GM12878 (cell line): ENCODE measurements around the gene FGFR4. TPM values are rescaled to one million over a fixed set of nuclear protein-coding genes. Genes with fewer than 3 reads are reported as not detected.

Experiments
- ATAC-seq: fragments of 200-7000 bp; cut with Tn5 transposase; 3 replicates; pipeline ENCODE4 v1.9.1; 2020; ENCODE audit warnings: mild to moderate bottlenecking, moderate library complexity
- BruUV-seq: library from RNA; stranded (reverse); fragments of 400-500 nt; replicated peaks from 2 replicates; lab custom pipeline; 2021; lab: Mats Ljungman, UMichigan
- CTCF ChIA-PET: fragments of 300-600 bp; sonication (Branson Sonifier 250); formaldehyde crosslinking; extraction: SDS; loops from one replicate; lab custom pipeline; 2021; ENCODE audit warnings: inconsistent platforms; lab: Yijun Ruan, JAX
- POLR2A ChIA-PET: fragments of 350-600 bp; formaldehyde crosslinking; extraction: SDS; loops from one replicate; lab custom pipeline; 2021; ENCODE audit warnings: inconsistent platforms; lab: Charles Lee
- RAD21 ChIA-PET: fragments of 300-600 bp; sonication (Branson Sonifier 250); formaldehyde crosslinking; loops from one replicate; lab custom pipeline; 2023; ENCODE audit warnings: antibody characterized with exemption; ENCODE audit not compliant: unreplicated experiment; lab: Charles Lee
- SMC1A ChIA-PET: fragments of 300-600 bp; sonication (Branson Sonifier 250); formaldehyde crosslinking; loops from one replicate; lab custom pipeline; 2023; ENCODE audit not compliant: unreplicated experiment, uncharacterized antibody; lab: Charles Lee
- DNase-seq: peaks from one replicate; pipeline ENCODE4 v3.0.0-alpha.2; 2011; ENCODE audit warnings: low read depth, low spot score
- FAIRE-seq: peaks from 3 replicates; lab custom pipeline; 2011; peaks lifted over from hg19 to GRCh38; lab: Jason Lieb, UNC
- H2AFZ ChIP-seq: 2 replicates; pipeline ENCODE4 v1.6.0; 2011; ENCODE audit warnings: low read depth, low read length, control low read depth; ENCODE audit not compliant: control insufficient read depth
- H3K27ac ChIP-seq: 2 replicates; pipeline ENCODE4 v1.5.1; 2011; ENCODE audit warnings: control low read depth; ENCODE audit not compliant: control insufficient read depth, insufficient read depth
- H3K27me3 ChIP-seq, 2 experiments: replicated peaks in 1 of 2; 2 replicates each; pipeline versions ENCODE4 v1.6.0 to v1.6.1; 2011; ENCODE audit warnings: low read length in 1 of 2; ENCODE audit not compliant: control insufficient read depth in 2 of 2, insufficient read depth in 2 of 2
- H3K36me3 ChIP-seq, 2 experiments: 2 replicates each; pipeline ENCODE4 v1.5.1; 2011; ENCODE audit warnings: low read length in 1 of 2; ENCODE audit not compliant: control insufficient read depth in 2 of 2, insufficient read depth in 2 of 2
- H3K4me1 ChIP-seq: 2 replicates; pipeline ENCODE4 v1.6.1; 2011; ENCODE audit warnings: mild to moderate bottlenecking, low read length, moderate library complexity, mixed read lengths; ENCODE audit not compliant: control insufficient read depth, insufficient read depth
- H3K4me2 ChIP-seq: 2 replicates; pipeline ENCODE4 v1.6.0; 2011; ENCODE audit warnings: control low read depth; ENCODE audit not compliant: control insufficient read depth, insufficient read depth
- H3K4me3 ChIP-seq: fragments of 200-600 bp; sonication (generic); 2 replicates; pipeline ENCODE4 v1.5.1; 2016
- H3K79me2 ChIP-seq: 2 replicates; pipeline ENCODE4 v1.6.0; 2011; ENCODE audit warnings: low read length; ENCODE audit not compliant: control insufficient read depth, insufficient read depth
- H3K9ac ChIP-seq: 2 replicates; pipeline ENCODE4 v1.8.0; 2011; ENCODE audit warnings: low read length, control low read depth, mixed read lengths; ENCODE audit not compliant: control insufficient read depth, insufficient read depth
- H3K9me3 ChIP-seq: replicated peaks from 3 replicates; pipeline ENCODE4 v1.5.1; 2011; ENCODE audit warnings: mild to moderate bottlenecking, low read length; ENCODE audit not compliant: control insufficient read depth, insufficient read depth
- H4K20me1 ChIP-seq: 2 replicates; pipeline ENCODE4 v1.6.0; 2011; ENCODE audit not compliant: control insufficient read depth, insufficient read depth
- CEBPB ChIP-seq, 2 experiments: fragments of 150-350 bp in 1 of 2; IDR thresholded peaks; 2 replicates each; pipeline ENCODE4 v1.6.1; 2012 to 2014; ENCODE audit warnings: low read depth in 2 of 2, low read length in 2 of 2, borderline replicate concordance in 1 of 2, inconsistent platforms in 1 of 2
- CHD2 ChIP-seq: IDR thresholded peaks from 2 replicates; pipeline ENCODE4 v1.6.1; 2011; ENCODE audit warnings: low read depth, low read length, improper control_type of control experiment, borderline replicate concordance
- FOXK2 ChIP-seq: fragments of 450-650 bp; IDR thresholded peaks from 2 replicates; pipeline ENCODE4 v1.6.1; 2017; ENCODE audit warnings: mild to moderate bottlenecking, moderate library complexity
- MYC ChIP-seq: IDR thresholded peaks from 2 replicates; pipeline ENCODE4 v1.6.1; 2011; ENCODE audit warnings: mild to moderate bottlenecking, low read length, moderate library complexity, inconsistent platforms; ENCODE audit not compliant: insufficient read depth, insufficient replicate concordance, insufficient read length, severe bottlenecking
- NFYA ChIP-seq: IDR thresholded peaks from 2 replicates; pipeline ENCODE4 v1.6.1; 2011; ENCODE audit warnings: low read depth, mild to moderate bottlenecking, low read length, improper control_type of control experiment, borderline replicate concordance
- POLR2AphosphoS2 ChIP-seq: IDR thresholded peaks from 2 replicates; pipeline ENCODE4 v1.6.1; 2011; ENCODE audit warnings: low read depth, mild to moderate bottlenecking, low read length, improper control_type of control experiment, moderate library complexity
- RAD21 ChIP-seq: IDR thresholded peaks from 2 replicates; pipeline ENCODE4 v1.6.1; 2011; ENCODE audit warnings: mild to moderate bottlenecking, low read depth, low read length, moderate library complexity; ENCODE audit not compliant: insufficient read depth
- SP1 ChIP-seq: IDR thresholded peaks from one replicate; pipeline ENCODE4 v1.6.1; 2011; ENCODE audit warnings: low read depth, low read length
- ZNF384 ChIP-seq: IDR thresholded peaks from 2 replicates; pipeline ENCODE4 v1.6.1; 2012; ENCODE audit warnings: low read depth, mild to moderate bottlenecking, low read length, improper control_type of control experiment, borderline replicate concordance
- WGBS: methylation state at CpG from one replicate; pipeline ENCODE4 v1.1.6; 2016; ENCODE audit warnings: low lambda C conversion rate; ENCODE audit not compliant: insufficient replicate concordance, insufficient coverage; ENCODE audit errors: missing lambda C conversion rate; 5-methylcytosine and 5-hydroxymethylcytosine counted together
- in situ Hi-C: fragments of 300-500 bp; cut with MboI; formaldehyde crosslinking; loops from 9 replicates; pipeline ENCODE4 v1.14.3; 2018; ENCODE audit warnings: mixed read lengths
- intact Hi-C: fragments of 100-400 bp; cut with micrococcal nuclease; formaldehyde crosslinking; loops from one replicate; pipeline ENCODE4 v1.14.2; 2022; ENCODE audit not compliant: unreplicated experiment
- polyA plus RNA-seq, 11 experiments: library from polyadenylated mRNA; depleted of rRNA in 4 of 11; unstranded in 6 of 11; stranded (reverse) in 5 of 11; fragments of >200 nt; fragmentation: Nextera tagmentation in 4 of 11; fragmentation: Illumina TruSeq in 1 of 11; extraction: Ambion mirVana in 4 of 11; extraction: Trizol in 1 of 11; gene quantifications; 1 replicate in 1 of 11; 2 replicates in 10 of 11; pipeline versions ENCODE4 v1.2.1 to v1.2.3, GENCODE V29; 2011 to 2016; ENCODE audit warnings: inconsistent platforms in 2 of 11, missing spikeins in 2 of 11, low read depth in 1 of 11
- total RNA-seq, 4 experiments: library from RNA; depleted of rRNA in 3 of 4; stranded (reverse); fragments of >200 nt in 3 of 4; fragmentation: Illumina TruSeq in 1 of 4; extraction: Trizol in 1 of 4; gene quantifications; 2 replicates each; pipeline versions ENCODE4 v1.2.1 to v1.2.3, GENCODE V29; 2013 to 2021
- TF ChIP-seq, protein P1 (sequence below): IDR thresholded peaks from 2 replicates; pipeline ENCODE4 v1.6.1; 2012; ENCODE audit warnings: low read length, inconsistent platforms
- TF ChIP-seq, protein P2 (sequence below): IDR thresholded peaks from 2 replicates; pipeline ENCODE4 v1.6.1; 2011; ENCODE audit warnings: mild to moderate bottlenecking, low read depth, low read length, moderate library complexity; ENCODE audit not compliant: insufficient replicate concordance
- TF ChIP-seq, protein P3 (sequence below): fragments of 450-650 bp; IDR thresholded peaks from 2 replicates; pipeline ENCODE4 v1.6.1; 2016; ENCODE audit warnings: mild to moderate bottlenecking
- TF ChIP-seq, protein P4 (sequence below): IDR thresholded peaks from 2 replicates; pipeline ENCODE4 v1.6.1; 2011; ENCODE audit warnings: borderline replicate concordance, low read depth, mild to moderate bottlenecking, moderate library complexity, low read length; ENCODE audit not compliant: insufficient read depth, poor library complexity, severe bottlenecking

FGFR4 gene
- total and polyA plus RNA-seq, 10 of the 15 experiments (the other 5 are each of a cell fraction or from before 2014, with no cell fraction given), result 0.17 to 0.77 (median 0.28) TPM; not detected in 5

DNA sequence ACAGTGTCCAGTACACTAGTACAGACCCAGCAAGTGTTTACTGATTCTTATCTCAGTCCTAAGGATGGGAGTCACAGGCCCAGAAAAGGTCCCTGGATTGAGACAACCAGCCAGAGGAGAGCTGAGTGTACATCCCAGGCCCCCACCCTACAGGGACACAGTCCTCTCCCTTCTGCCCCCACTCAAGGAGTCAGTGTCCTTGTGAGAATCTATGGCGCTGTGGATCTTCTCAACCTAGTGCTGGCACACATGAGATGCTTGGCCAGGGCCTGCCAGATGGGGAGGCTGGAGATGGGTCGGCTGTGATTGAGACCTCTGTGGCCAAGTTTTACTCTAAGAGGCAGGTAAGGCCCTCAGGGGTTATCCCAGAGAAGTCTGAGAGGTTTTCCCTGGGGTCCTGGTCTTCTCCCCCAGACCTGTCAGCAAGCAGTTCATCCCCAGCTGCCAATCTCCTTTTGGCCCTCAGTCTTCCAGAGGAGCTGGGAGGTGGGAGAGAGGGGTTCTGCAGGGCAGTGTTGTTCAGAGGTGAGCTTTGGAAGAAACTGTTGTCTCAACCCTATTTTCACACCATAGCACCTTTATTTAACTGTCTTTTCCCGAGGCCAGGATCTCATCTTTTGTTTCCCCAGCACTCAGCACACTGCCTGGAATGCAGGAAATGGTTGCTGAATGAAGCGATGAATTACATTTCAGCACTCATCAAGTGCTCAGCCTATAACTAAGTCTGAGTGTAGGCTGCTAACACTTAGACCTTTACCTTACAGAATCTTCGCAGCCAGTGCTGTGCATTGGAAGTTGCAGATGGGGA is 43.7 kb downstream of the FGFR4 start (continued):
- TF ChIP-seq, protein P1, sequence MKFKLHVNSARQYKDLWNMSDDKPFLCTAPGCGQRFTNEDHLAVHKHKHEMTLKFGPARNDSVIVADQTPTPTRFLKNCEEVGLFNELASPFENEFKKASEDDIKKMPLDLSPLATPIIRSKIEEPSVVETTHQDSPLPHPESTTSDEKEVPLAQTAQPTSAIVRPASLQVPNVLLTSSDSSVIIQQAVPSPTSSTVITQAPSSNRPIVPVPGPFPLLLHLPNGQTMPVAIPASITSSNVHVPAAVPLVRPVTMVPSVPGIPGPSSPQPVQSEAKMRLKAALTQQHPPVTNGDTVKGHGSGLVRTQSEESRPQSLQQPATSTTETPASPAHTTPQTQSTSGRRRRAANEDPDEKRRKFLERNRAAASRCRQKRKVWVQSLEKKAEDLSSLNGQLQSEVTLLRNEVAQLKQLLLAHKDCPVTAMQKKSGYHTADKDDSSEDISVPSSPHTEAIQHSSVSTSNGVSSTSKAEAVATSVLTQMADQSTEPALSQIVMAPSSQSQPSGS, result no peak

DNA sequence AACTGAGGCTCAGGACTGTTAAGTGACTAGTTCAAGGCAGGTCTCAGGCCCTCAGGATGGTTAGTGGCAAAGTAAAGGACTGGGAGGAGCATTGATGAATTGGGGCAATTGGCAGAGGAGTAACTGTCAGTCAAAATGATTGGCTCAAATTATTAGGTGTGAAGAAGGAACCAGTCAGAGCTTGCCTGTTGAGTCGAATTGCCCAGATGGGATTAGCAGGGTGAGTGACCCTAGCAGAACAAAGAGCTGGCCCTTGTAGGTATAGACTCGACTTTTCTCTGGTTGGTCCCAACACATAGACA is 44.3 kb downstream of the FGFR4 start:
- intact Hi-C loops (no loop called here), in situ Hi-C loops (no loop called here)
- TF ChIP-seq MYC (no peak), RAD21 (no peak), FOXK2 (no peak), CHD2 (no peak), ZNF384 (no peak), POLR2AphosphoS2 (no peak), NFYA (no peak), SP1 (no peak), CEBPB (IDR thresholded peaks at IDR 0.05; ENCODE audit: borderline replicate concordance in 1 of 2, low read depth in 2 of 2, low read length in 2 of 2) (no peak)
- TF ChIP-seq, protein P2, sequence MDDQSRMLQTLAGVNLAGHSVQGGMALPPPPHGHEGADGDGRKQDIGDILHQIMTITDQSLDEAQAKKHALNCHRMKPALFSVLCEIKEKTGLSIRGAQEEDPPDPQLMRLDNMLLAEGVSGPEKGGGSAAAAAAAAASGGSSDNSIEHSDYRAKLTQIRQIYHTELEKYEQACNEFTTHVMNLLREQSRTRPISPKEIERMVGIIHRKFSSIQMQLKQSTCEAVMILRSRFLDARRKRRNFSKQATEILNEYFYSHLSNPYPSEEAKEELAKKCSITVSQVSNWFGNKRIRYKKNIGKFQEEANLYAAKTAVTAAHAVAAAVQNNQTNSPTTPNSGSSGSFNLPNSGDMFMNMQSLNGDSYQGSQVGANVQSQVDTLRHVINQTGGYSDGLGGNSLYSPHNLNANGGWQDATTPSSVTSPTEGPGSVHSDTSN, result peak; percentile 64
- TF ChIP-seq, protein P3, sequence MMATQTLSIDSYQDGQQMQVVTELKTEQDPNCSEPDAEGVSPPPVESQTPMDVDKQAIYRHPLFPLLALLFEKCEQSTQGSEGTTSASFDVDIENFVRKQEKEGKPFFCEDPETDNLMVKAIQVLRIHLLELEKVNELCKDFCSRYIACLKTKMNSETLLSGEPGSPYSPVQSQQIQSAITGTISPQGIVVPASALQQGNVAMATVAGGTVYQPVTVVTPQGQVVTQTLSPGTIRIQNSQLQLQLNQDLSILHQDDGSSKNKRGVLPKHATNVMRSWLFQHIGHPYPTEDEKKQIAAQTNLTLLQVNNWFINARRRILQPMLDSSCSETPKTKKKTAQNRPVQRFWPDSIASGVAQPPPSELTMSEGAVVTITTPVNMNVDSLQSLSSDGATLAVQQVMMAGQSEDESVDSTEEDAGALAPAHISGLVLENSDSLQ, result peak; percentile 91
- TF ChIP-seq, protein P4, sequence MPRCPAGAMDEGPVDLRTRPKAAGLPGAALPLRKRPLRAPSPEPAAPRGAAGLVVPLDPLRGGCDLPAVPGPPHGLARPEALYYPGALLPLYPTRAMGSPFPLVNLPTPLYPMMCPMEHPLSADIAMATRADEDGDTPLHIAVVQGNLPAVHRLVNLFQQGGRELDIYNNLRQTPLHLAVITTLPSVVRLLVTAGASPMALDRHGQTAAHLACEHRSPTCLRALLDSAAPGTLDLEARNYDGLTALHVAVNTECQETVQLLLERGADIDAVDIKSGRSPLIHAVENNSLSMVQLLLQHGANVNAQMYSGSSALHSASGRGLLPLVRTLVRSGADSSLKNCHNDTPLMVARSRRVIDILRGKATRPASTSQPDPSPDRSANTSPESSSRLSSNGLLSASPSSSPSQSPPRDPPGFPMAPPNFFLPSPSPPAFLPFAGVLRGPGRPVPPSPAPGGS, result no peak
- DNase-seq, result no peak
- Histone ChIP-seq H4K20me1 (no peaks in the 10 kb centered on the region), H2AFZ (no peak overlapping the region), H3K9me3 (no peaks in the 10 kb centered on the region), H3K9ac (no peak overlapping the region), H3K4me2 (no peak overlapping the region), H3K27ac (no peak overlapping the region), H3K27me3 (no peaks in the 10 kb centered on the region), H3K4me3 (no peak overlapping the region), H3K36me3 (peaks cover 0 to 5% of the 10 kb centered on the region in 2 experiments; a peak in 1 of 4 replicates), H3K4me1 (peaks cover 22% of the 10 kb centered on the region), H3K79me2 (peaks cover 20% of the 10 kb centered on the region)
- ChIA-PET POLR2A (interaction anchor here (1.2 kb wide), 1 partner anchor 171 kb away, joined by 4 read pairs; no protein-coding TSS in a partner anchor), RAD21 (no interaction called here), CTCF (interaction anchor here (0.6 kb wide), 1 partner anchor 34 kb away, joined by 3 read pairs; no protein-coding TSS in a partner anchor), SMC1A (no interaction called here)
- no peak for ATAC-seq
- no peak for FAIRE-seq
- WGBS, result 50% methylated on average over 2 of the region's 2 CpGs
- no TSS peak for BruUV-seq
